Measurements from ENCODE around the gene USP25. TPM values are rescaled to one million over a fixed set of nuclear protein-coding genes. Genes with fewer than 3 reads are reported as not detected.

USP25 gene
- total RNA-seq, 1 experiment from 2014 or later, result 33.6 TPM

GRCh38 chr21:15730484-15731242 is 881 bp downstream of the USP25 start:
- BruUV-seq (replicated peaks), result no TSS peak
- POLR2A ChIA-PET, result no interaction called here
- Histone ChIP-seq H3K27me3 (ENCODE audit: insufficient read depth, low read length) (no peaks in the 10 kb centered on the region), H3K36me3 (ENCODE audit: control insufficient read depth in 1 of 2, insufficient read depth in 2 of 2, low read length in 2 of 2) (no peaks in the 10 kb centered on the region), H3K27ac (ENCODE audit: low read depth, low read length) (peak overlapping the region; percentile 94), H4K20me1 (ENCODE audit: insufficient read depth) (no peaks in the 10 kb centered on the region; the same call in 1 of the 2 replicates), H3K9me2 (ENCODE audit: insufficient read depth) (no peaks in the 10 kb centered on the region), H3K4me3 (replicated peaks in 1 of 2; ENCODE audit: low read depth in 1 of 2, low read length in 2 of 2) (peak overlapping the region; percentile 59 to 76), H3K9ac (ENCODE audit: low read length) (peak overlapping the region; percentile 75), H3K4me2 (ENCODE audit: low read length) (peak overlapping the region; percentile 73), H3K79me2 (ENCODE audit: insufficient read depth, low read length) (peaks cover 54% of the 10 kb centered on the region), H3K9me3 (ENCODE audit: control insufficient read depth in 1 of 2, insufficient read depth in 1 of 2, low read depth in 1 of 2, low read length in 2 of 2) (no peaks in the 10 kb centered on the region), H3K4me1 (ENCODE audit: control insufficient read depth in 1 of 2, insufficient read depth in 2 of 2, low read length in 2 of 2) (peaks cover 28 to 31% of the 10 kb centered on the region in 2 experiments), H2AFZ (ENCODE audit: low read depth, low read length, poor library complexity, severe bottlenecking) (no peak overlapping the region)
- DNase-seq (ENCODE audit: low read depth, low spot score) (no peak), ATAC-seq (no peak; the same call in 1 of the 2 replicates)
- RAD21 ChIA-PET (ENCODE audit: low non-redundant PET in 1 of 2, low total read pairs in 2 of 2, uncharacterized antibody in 2 of 2, unreplicated experiment in 2 of 2), result no interaction called here
- TF ChIP-seq ZNF274 (IDR thresholded peaks at IDR 0.05; ENCODE audit: low read depth, low read length) (no peak), RAD21 (IDR thresholded peaks at IDR 0.05; ENCODE audit: low read depth) (no peak), JUND (IDR thresholded peaks at IDR 0.05) (no peak), ELF1 (IDR thresholded peaks at IDR 0.05; ENCODE audit: borderline replicate concordance, low read depth) (no peak), REST (IDR thresholded peaks at IDR 0.05; ENCODE audit: low read depth) (no peak)
- intact Hi-C loops (cut with micrococcal nuclease), result loop anchor here (10.0 kb wide), 1 partner anchor 94 kb away; no protein-coding TSS in a partner anchor
- CTCF ChIA-PET, result no interaction called here
